NCI-H146 treated with DMSO at 0.1 percent for 48 hours (cell line): ENCODE measurements around the gene FAM181B.
"Not testable (repeated sequence)": the region's sequence is repeated elsewhere in the genome, so short reads cannot be mapped to it uniquely, and the experiment has no call there.

Experiments
- DNase-seq: peaks from one replicate; lab custom pipeline; 2025; ENCODE audit not compliant: unreplicated experiment; lab: John Stamatoyannopoulos, UW

FAM181B gene

DNA sequence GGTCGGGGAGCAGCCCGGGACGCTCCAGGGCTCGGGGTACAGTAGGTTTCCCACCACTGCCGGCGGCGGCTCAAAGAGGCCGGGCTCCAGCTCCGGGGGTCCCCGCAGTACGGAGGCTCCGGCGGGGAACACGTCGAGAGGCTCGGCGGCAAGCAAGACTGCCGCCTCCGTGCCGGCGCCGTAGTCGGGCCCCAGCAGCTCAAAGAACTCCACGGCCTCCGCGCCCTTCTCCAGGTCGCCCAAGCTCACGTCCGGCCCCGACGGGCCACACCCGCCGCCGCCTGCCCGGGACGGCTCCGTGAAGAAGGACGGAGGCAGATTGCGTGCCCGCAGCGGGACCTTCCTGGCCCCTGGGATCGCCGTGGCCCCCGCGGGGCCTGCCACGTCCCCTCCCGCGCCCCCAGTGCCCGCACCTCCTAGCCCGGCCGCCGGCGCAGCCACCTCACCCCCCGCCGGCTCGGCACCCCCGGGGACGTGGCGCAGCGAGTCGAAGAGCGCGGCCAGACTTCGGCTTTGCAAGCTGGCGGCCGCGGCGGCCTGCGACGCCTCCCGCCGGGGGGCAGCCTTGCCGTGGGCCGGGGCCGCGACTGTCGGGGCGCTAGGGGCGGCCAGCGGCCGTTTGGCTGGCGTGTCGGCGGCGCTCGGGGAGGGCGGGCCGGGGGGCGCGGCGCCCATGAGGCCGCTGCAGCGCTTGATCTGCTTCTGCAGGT, 775 bp downstream of the FAM181B start:
- DNase-seq, result no peak

DNA sequence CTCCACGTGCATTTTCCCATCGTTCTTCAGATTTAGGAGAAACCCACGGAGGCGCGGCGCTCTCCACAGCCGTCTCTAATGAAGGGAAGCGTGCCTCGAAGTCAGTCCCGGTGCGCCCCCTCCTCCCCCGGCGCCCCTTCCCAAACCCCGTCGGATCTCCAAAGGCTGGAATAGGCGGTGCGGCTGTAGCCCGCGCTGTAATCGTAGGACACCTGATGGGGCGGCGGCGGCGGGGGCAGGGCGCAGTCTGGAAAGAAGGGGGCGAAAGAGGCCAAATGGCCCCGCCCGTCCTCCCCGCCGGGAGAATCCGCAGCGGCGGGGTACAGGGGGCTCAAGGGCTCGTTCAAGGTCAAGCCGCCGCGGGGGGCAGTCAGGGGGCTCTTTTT, 1.3 kb downstream of the FAM181B start:
- no peak for DNase-seq

DNA sequence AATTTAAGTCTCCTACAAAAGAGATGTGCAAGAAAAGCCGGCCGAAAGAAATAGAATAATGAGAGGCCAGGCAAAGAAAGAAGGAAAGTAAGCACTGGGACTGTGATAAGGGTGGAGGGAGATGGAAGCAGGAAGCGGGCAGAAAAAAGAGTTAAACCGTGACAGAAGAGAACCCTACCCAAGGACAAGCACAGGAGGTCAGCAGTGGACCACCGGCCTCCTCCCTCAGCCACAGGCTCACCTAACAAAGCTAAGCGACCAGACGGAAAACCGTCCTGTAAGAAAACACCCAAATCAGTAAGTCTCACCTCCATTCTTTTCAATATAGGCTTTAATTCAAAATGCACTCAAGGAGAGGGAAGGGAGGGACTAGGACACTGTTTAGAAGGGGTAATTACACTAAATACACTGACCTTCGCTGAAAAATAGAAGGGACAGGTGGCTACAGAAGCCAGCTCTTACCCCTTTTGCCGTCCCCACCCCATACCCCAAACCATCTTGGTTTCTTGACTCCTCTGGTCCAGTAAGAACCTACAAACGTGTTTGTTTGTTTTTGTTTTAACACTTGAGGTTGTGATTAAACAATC, 1.9 kb downstream of the FAM181B start:
- DNase-seq, result no peak

DNA sequence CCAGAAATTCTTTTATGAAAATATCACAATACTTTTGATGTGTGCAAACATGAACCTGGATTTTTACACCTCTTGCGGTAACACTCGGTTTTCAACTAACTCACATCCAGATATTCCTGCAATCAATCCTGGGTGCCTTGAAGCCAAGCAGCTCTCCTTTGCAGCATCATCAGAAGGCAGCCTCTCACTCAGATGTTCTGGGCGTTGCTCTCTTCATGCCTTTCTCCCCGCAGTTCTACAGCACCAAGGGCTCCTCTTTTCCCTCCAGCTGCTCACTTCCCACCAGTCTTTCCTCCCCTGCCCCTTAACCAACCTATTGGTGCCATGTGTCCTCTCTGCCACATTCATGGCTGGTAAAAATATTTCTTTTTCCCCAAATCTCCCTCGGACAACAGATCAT, 2.9 kb downstream of the FAM181B start:
- DNase-seq, result no peak

DNA sequence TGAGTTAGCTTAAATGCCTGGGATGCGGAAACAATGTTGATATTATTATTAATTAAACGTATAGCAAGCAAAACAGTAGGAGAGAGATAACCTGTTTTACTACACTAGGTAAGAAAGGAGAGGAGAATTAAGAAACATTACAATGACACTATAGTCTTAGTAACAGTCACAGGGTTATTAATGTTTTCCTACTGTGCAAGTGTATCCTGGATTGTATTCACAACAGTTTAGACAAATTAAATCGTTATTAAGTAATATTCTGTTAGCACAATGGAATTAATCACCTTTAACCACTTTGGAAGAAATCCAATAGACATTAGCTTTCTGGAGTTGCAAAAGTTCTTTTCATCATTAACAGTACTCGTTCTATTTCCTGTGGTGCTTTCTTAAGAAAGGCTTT, 3.4 kb downstream of the FAM181B start:
- no peak for DNase-seq

DNA sequence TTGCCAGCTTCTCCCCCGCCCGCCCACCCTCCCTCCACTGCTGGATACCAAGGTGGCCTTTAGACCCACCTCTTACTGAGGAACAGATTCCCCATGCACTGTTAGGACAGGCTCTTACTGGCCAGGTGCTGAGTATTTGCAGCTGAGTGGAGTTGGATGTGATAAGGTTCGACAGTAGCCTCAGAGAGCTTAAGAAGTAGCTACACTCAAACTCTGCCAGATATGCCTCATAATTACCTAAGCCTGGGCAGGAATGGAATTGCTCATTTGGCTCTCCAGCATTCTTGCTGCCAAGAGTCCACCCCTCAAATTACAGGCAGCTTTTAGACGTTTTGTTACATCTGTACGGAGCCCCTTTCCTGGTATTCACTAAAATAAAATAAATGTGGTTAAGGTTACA, 9.6 kb downstream of the FAM181B start:
- no peak for DNase-seq

DNA sequence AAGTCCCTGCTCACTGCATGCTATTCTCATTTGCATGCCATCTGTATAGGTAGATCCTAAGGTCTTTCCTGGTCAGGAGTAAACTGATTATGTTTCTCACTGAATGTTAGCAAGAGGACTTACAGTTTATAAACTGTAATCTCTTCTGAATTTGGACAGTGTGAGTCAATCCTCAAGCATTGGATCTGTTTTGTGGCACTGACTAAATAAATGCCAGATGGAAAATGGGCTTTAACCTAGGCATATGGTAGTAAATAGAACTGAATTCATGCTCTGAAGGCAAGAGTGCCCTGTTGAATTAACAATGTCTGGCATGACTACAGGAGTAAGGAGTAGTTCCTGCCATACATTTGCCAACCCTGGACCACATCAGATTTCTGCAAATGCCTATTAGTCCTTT, 11.4 kb downstream of the FAM181B start:
- no peak for DNase-seq

DNA sequence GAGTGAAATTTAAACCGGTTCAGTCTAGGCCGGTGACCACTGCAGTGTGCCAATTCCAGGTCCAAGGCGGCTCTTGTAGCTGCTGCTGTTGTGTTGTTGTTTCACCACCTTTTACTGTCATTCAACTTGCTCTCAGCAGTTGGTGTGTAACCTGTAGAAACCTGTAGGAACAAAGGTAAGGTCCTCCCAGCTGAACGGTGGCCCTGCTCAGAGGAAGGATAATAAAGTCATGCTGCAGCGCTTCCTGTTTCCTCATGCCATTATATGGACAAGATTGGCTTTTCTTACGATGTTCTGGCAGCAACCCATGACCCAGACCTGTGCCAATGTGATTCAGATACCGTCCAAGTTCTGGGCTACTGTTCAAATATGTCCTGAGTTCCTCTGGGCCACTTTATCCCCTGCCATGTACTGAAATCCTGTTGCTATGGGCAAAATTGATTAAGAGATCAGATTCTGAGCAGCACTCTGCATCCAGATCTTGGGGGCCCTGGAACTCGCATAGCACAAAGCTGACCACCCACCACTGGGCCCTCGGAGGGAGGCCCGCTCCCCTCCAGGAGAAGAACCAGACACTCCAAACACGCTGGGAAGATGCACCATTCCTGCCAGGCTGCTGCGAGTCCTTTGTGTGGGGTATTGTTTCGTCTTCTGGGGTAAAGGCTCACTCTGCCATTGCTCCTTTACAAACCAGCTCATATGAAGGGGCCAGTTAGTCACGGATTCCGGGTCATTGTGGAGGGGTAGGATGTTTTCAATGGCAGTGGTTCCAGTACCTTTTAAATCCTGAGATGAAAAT, 13.2 kb downstream of the FAM181B start:
- no peak for DNase-seq

DNA sequence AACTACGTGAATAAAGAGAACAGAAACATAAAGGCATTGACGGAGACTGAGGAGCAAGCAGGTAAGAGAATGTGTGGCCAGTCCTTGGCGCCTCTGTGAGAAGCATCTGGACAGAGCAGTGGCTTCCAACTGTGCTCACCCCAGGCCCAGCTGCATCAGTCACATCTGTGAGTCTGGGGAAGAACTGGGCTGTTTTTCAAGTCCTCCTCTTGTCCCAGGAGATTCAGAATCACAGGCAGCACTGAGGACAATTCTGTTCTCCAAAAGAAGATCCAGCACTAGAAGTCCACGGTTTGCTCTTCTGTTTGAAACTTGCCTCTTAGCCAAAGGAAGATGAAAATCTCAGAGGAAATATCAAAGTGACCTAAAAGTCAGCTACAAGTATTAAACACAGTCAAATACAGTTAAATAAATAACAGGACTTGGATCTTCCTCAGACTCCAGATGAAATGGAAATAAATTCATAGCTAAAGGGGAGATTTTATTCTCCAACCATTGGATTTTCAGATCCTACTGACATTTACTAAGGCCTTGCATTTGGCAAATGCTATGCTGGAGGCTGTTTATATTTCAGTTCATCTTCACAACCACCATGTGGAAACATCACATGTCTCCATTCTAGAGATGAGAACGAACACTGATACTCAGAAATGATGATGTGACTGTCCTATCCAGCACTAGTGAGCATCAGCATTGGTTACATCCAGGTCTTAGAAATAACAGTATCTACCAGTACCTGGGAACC, 14.1 kb downstream of the FAM181B start:
- DNase-seq, result no peak

DNA sequence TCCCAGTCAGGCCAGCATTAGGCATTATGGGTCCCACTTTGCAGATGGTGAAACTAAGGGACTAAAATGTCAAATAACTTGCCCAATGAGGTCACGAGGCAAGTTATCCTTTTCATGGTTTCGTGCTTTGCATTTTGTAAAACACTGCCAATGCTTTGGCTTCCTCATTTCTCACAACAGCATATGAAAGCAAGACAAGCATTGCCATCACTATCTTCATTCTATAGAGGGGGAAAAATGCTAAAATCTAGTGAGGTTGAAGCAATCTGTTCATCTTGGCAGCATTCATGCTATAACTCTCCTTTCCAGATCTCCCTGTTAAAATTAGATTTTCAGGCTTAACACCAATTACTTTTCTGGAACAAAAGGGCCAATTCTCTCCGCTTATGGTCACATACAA, 14.8 kb downstream of the FAM181B start:
- no peak for DNase-seq

DNA sequence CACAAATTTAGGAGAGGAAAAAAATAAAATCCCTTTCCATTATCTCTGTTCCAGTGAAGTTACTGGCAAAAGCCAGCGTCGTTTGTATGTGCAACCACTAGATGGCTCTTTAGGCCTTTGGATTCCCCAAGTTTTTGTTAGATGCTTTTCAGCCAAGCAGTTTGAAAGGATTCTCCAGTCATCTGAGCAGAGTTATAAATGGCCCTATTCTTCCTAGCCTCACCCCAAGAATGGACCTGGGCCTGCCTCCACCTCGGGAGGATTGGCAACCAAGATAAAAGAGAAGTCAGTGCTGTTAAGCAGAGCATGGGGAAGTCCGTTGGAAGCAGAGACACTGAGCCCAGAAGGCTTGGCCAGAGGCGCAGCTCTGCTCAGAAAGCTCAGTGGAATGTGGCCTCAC, 15.4 kb downstream of the FAM181B start:
- peak; percentile 4 for DNase-seq

DNA sequence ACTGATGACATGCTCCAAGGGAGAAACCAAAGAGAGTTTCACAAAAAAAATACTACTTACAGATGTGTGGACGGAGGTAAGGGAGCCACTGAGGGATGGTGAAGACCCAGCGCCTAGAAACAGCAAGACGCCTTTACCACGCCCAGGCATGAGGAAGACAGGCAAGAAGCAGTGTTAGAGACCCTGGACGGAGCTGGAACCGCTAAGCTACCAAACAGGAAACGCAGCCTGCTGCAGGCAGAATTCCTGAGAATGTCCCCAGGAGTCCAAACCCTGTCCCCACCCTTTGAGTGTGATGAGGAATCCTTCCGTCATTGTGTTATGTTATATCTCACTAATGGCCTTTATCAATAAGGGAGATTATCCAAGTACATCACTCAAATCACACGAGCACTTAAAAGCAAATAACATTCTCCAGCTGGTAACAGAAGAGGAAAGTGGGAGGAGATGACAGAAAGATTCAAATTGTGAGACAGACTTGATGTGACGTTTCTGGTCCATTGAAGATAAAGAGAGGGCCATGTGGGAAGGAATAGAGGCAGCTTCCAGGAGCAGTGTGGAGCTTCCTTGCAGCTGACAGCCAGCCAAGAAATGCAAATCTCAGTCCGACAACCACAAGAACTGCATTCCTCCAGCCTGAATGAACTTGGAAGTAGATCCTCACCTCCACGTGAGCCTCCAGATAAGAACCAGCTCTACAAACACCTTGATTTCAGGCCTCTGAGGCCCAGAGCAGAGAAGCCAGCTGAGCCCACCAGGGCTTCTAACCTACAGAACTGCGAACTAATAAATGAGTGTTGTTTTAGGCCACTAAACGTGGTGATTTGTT, 19.1 kb downstream of the FAM181B start:
- no peak for DNase-seq

DNA sequence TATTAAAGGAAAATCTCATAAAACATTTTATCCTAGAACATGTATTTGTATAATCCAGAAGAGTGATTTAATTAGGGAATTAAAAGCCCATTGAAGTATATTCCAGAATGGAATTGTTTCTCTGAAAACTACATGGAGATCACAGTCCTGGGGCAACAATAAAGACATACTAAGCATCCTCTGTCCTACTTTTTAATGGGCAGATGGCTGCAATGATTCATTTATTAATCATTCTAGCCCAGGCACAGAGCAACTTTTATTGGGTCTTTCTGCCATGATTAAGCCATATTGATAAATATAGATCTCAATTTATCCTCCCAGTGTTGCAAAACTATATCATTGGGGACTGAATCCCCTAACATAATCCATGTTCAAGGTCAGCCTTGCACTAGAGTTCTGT, 22.0 kb downstream of the FAM181B start:
- no peak for DNase-seq

DNA sequence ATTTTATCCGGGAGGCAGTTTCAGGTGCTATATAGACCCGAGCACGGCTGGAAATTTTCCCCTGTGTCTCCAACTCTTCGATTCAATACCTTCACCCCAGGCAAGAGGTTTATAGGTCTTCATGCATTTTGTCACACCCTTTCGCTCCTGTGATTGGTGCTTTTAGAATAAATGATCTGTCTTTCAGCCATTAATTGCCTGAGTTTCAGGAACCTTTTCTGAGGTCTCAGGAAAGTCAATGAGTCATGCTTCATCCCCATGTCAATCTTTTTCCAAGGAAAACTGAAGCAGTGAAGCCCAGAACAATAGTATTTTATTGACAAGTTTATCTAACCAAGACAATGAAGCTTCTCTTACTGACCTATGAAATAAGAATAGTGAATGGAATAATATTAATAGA, 29.9 kb downstream of the FAM181B start:
- no peak for DNase-seq

DNA sequence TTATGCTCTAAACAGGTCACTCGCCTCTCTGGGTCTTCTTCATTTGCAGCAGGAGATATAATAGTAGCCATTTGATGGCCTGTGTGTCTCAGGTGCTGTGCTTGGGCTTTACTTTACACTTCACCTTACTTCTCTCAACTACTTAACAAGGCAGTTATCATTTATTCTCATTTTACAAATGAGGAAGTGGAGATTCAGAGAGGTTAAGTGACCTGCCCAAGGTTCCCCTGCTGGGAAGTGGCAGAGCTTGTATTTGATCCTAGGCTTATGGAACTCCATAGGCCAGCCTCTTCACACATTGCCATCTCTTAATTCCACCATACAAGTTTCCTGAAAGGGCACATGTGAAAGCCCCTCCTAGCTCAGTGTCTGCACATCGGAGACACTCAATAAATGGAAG, 30.4 kb downstream of the FAM181B start:
- DNase-seq, result no peak

DNA sequence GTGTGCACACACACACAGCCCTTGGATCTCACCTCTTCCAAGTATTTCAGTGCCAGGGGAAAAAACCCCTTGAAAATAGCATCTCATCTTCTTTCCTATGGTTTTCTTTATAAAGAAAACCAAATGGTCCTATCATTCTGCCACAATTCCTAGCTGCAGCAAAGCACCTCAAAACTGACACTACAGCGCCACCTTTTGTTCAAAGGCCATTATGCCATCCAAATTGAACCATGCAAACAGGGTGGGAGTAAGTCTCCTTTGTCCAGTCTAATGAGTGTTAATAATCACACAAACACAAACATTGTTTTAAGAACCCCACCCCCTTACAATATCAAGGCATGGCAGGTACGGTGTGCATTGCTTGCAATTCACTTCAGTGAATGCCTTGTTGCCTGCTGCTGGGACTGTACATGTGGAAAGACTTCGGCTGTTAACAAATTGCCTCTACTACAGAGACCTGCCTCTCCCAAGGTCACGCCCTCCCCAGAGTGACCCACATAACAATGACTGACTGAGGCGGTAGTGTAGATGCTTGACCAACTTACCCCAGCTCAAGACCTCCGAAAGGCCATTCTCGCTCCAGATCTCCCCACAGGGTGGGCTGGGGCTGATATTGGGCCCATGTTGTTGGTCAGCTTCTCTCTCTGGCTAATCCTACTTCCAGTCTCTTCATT, 31.7 kb downstream of the FAM181B start:
- DNase-seq, result no peak

DNA sequence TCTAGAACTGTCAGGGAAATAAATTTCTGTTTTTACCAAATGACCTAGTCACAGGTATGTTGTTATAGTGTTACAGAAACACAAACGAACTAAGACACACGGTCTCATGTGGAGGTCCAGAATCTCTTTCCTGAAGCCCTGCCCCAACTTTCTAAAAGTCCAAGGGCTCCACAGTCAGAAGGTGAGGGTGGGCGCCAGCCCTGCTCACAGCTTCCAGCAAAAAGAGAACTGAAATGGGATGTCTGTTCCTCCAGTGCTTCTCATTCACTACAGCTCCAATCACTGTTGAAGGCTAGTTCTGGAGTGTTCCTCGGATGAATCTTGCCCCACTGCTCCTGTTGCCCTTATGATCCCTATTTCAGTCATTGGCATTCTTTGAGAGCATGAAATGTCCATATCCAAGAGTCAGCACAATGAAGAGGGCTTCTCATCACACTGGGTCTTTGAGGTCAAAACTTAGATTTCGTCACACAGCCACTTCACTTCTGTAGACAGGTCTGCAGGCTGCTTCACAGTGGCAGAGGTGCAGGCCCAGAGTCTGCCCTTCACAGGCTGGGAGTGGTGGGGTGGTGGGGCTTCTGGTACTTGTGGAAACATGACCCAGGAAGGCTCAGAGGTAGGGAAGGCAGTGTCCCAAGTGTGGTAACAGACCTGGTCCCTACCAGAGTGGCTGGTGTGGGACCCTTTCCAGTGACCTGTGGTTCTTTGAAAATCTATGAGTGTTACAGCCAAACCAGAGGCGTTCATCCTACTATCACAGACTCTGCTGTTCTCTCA, 34.9 kb downstream of the FAM181B start:
- DNase-seq, result no peak

DNA sequence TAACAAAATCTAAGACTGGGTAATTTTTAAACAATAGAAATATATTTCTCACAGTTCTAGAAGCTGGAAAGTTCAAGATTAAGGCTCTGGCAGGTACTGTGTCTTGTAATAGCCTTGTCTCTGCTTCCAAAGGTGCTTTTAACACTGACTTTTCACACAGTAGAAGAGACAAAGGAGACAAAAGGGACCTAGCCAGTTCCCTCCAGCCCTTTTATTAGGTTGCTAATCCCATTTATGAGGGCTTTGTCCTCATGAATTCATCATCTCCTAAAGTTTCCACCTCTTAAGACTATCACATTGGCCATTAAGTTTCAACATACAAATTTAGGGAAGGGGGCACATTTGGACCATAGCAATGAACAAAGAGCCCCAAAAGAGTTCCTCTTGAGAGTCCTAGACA, 40.7 kb downstream of the FAM181B start:
- no peak for DNase-seq

DNA sequence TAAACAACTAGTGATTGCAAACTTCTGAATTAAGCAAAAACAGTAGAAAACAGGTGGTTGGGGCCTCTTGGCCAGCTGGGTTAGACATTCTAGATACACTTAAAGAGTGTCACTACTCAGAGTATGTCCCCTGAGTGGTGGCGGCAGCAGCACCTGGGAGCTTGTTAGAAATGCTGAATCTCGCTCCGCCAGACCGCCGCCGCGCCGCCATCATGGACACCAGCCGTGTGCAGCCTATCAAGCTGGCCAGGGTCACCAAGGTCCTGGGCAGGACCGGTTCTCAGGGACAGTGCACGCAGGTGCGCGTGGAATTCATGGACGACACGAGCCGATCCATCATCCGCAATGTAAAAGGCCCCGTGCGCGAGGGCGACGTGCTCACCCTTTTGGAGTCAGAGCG, 44.3 kb downstream of the FAM181B start:
- DNase-seq, result not testable (repeated sequence)
